GM18867 (cell line): ENCODE data around the gene C2orf49.

ENCODE experiments used
- ATAC-seq: cut with Tn5 transposase; IDR thresholded peaks from one replicate; pipeline ENCODE4 v1.9.1; 2021; ENCODE audit warnings: mild to moderate bottlenecking, moderate library complexity; ENCODE audit not compliant: unreplicated experiment

C2orf49 gene

DNA sequence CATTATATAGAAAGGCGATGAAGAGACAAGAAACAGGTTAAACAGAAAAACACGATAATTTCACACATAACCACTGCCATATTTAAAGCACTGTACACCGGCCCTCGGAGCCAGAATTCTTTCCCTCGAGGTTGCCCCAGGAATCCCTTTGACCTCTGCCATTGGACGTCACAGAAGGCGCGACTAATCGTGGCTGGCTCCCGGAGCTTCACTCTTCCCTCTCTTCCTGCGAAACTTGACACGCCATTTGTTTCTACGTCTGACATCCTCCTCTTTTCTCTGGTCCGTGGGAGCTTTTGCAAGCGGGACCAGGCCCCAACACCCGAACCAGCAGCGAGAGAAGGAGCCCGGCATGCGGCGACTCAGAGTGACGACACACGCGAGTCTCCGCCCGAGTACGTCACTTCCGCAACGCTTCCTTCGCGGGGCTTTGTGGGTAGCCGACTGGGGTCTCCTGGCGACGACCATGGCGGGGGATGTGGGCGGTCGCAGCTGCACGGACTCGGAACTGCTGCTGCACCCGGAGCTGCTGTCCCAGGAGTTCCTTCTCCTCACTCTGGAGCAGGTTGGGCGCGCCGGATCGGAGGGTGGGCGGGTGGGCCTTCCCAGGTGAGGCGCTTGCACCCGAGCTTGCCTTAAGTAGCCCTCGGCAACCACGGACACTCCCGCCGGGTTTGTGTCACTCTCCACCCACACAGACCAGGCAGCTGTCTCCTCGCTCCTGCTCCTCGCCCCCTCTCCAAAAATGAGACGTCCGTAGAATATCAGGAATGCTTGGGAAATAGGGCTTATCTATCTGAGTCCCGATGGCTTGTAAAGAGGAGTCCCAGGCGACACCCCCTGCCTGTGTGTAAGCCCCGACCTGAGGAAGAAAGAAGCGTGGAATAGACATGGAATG, at the start of gene C2orf49:
C2orf49 (plus strand) TSS at position 419 of the 898 bp plus-strand sequence; CDS start at position 467, 48 bp downstream.
- ATAC-seq = peak; percentile 91

DNA sequence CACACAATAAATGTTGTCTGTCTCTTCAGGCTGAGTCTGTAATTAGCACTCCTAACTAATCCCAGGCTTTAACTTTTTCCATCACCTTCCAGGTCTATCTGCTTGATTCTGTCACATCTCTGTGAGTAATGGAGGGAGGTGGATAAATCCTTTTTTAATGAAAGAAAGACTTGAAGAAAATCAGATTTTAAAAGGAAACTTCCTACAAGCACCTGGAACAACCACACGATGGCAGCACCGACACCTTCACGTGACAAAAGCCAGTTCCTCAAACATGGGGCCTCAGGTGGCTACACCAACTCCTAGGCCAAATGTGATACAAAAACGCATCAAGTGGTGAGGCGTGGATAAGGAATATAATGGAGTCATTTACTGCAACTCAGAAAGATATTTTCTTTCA, 49.6 kb upstream of the C2orf49 start:
- peak; percentile 57 for ATAC-seq

DNA sequence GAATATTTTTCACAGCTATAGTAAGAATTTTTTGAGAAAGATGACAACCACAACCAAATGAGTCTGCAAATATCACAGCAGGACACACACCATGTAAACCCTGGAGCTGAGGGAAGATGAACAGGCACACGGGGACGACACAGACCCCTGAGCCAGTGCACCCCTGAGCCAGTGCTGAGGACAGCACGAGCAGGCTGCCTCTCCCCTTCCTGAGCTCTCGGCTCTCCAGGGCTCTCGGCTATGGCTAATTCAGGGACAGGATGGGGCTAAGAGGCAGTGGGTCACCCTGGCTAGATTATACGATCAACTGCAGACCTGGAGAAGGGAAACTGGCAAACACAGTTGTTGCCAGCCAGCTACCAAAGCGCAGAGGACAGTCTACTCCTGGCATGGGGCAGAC, 49.2 kb upstream of the C2orf49 start:
- ATAC-seq = no peak

DNA sequence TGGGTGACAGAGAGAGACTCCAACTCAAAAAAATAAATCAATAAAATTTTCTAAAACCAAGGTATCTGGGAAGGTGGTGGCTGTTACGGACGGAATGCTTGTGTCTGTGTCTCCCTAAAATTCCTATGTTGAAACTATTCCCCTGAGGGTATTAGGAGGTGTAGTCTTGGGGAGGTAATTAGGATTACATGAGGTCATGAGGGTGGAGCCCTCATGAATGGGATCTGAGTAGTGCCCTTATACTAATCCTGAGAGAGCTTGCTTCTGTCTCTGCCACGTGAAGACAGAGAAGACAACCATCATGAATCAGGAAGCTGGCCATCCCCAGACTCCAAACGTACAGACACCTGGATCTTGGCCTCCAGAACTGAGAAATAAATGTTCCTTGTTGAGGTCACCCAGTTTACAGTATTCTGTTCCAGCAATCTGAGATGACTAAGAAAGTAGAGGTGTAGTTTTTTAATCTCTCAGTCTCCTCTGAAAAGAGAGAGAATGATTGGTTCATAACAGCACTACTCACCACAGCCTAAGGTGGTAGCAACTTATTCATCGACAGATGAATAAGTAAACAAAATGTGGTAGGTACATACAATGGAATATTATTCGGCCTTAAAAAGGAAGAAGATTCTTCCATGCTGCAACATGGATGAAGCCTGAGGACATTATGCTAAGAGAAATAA, 46.2 kb upstream of the C2orf49 start:
- no peak for ATAC-seq

DNA sequence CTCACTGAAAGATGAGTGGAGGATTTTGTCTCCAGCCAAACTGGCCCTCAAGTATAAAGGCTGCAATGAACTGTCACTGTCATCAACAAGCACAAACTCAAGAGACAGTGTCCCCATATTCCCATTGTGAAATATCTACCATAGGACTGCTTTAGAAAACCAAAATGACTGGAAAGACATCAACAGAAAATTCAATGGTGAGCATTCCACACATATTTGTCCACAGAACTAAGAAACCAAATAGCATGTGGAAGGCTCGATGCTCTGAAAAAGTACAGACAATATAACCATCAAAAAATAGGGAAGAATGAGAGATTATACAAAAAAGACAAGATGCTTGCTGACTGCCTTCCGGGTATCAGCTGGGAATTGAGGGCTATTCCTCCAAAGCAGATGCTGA, 45.4 kb upstream of the C2orf49 start:
- ATAC-seq = no peak

DNA sequence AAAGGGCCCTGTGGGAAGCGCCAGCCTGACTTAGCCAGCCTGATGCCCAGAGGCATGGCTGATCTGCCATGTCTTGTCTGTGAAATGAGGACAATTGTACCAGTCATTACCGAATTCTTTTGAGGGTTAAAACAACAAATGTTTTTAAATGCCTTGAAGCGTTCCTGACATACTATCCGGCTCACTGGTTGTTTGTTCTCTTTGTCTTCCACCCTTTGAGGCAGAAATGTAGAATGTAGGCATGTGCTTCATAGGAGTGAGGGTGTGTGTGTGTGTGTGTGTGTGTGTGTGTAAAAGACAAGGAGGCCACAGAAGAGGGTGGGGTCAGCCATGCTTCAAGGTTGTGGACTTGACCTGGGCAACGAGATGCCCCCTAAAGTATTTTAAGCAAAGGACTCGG, 43.3 kb upstream of the C2orf49 start:
- no peak for ATAC-seq

DNA sequence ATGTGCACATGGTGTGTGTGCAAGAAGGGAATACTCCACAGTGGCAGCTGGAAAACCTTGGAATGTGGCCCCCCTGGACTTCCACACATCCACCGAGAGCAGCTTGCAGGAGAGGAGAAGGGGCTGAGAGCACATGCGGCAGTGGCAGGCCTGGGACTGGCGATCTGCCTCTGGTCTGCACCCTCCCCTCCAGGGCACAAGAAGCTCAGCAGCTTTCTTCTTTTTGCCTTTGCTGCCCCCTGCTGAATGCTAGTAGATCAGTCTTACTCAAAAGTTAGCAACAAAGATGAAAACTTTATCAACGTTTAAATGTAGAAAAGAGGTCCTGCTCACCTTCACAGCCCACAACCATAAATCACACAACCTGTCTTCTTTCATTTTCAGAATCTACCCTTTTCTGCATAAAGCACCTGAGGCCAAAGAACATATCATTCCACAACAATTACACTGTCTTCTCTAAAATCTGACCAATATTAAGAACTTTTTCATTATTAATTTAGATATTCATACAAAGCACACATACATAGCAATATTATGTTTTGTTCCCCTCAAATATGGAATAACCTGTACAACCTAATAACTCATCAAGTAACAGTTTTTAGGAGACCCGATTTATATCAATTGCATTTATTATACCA, 42.4 kb upstream of the C2orf49 start:
- peak; percentile 69 for ATAC-seq

DNA sequence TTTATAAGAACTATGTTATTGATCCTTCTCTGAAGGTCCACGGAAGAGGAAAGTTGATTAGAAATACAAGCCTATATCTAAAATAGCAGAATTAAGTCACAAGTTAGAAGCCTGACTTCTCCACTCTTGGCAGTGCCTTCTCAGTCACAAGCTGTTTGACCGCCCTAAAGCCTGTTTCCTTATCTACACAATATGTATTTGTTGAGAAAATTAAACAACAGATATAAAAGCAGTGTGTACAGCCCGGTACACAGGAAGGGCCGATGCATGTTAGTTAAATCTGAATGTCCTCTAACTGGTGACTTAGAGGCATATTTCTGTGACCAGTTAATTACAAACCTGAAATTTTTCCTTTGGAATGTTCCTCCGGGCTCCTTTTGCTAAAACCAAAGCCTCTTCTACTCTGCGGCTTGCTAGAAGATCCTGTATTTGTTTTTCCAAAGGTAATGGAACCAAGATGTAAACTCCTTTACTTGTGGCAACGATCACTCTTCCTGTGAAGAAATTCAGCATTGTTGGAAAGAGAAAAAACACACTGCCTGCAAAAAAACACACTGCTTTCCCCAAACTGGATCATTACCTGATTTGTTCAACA, 41.2 kb upstream of the C2orf49 start:
- ATAC-seq = no peak

DNA sequence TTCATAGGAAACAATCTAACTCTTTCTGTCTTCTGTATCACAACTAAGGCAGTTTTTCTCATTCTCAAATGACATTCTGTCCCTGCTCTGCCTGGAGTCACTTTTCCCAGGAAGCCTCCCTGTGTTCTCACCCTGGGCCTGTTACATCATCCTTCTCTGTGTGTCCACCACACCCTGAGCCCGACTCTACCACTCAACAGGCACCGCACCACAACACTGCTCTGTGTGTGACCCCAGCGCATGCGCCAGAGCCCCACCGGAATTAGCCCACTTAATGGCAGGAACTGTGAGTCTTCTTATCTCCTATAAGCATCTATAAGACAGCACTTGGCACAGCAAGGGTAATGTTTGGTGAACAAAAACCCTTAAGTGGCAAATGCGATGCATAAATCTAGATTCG, 40.1 kb upstream of the C2orf49 start:
- ATAC-seq = no peak

DNA sequence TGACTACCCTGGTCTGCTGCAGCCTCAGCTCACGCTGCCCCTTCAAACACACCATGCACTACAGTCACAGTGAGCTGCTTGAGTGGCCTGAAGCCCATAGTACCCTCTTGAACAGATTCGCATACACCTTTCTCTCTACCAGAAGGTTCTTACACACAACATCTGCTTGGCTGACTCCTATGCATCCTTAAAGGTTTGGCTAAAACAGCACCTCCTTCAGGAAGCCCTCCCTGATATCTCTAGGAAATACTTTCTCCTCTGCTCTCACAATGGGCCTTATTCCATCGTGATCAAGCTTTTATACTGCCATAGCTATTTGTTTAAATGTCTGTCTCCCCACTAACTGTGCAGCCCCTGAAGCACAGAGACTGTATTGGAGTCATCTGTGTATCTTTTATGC, 39.3 kb upstream of the C2orf49 start:
- no peak for ATAC-seq

DNA sequence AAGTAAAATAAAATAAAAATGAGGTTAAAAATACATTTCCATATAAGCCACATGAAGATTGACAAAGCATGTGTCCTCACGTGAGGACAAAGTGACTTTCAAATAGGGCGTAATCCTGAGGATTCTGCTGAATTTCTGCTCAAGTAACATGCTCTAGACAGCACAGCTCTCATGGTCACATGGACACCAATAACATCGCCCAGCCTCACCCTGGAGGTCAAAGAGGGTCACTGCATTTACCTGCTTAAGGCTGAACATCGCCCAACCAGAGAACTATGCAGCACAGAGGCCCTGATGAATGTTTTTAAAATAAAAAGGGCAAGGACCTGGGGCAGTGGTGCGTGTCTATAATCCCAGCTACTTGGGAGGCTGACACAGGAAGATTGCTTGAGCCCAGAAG, 38.0 kb upstream of the C2orf49 start:
- ATAC-seq = no peak

DNA sequence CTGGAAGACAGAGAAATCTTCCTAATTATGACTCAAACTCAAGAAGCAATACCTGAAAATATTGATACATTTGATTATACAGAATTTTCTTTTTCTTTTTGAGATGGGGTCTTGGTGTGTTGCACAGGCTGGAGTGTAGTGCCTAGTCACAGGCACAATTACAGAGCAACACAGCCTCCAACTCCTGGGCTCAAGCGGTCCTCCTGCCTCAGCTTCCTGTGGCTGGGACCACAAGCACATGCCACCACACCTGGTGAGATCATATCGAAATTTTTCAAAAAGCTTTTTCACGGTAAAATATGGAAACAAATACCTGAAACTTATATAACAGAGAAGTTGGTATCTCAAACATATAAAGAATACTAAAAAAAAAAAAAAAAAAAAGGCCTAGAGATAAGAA, 35.7 kb upstream of the C2orf49 start:
- no peak for ATAC-seq

DNA sequence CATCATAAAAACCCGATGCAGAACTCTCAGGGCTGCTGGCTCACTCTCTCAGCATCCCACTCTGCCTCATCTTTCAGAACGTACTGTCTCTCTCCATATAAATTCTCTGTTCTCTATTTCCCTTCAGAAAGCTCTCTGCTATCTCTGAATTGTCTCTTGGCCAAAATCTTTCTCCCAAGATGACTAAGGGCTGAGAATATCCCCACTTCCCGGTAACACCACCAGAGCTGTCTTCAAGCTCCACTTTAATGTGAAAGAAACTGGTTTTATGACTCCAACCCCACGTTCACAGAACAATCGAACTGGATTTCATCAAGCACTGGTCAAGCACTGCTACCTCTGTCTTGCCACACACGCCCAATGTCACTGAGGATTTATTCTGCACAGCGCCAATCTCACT, 30.2 kb upstream of the C2orf49 start:
- ATAC-seq = no peak

DNA sequence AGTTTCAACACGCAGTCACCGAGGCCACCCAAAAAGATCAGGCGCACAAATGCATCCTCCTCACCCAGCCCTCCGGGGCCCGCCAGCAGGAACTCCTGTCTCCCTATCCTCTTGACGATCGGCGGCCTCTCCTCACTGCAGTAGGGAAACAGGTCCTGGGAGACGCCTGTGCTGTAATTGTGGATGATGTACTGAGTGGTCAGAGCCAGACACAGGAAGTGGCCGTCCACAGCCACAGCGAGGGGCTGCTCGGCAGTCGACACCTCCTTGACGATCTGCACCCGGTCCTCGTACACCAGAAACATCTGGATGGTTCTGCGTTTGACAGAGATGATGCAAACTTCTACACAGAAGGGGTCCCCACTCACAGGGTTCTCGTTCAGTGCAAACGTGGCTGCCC, 29.8 kb upstream of the C2orf49 start:
- ATAC-seq = no peak

DNA sequence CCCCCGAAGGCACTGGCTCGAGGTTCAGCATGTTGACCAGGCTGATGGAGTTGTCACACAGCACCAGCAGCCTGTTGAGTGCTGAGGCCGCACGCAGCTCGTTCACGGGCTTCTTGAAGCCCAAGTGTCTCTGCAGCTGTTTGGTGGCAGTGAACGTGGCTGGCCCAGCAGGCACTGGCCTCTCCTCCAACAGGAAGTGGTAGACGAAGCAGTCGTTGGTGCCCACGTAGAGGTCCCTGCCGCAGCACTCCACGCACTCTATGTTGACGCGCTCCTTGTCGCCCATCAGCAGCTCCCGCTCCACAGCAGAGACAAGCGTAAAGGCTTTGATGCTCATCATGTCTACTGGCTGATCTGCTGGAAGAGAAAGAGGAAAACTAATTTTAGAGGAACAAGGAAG, 29.4 kb upstream of the C2orf49 start:
- no peak for ATAC-seq

DNA sequence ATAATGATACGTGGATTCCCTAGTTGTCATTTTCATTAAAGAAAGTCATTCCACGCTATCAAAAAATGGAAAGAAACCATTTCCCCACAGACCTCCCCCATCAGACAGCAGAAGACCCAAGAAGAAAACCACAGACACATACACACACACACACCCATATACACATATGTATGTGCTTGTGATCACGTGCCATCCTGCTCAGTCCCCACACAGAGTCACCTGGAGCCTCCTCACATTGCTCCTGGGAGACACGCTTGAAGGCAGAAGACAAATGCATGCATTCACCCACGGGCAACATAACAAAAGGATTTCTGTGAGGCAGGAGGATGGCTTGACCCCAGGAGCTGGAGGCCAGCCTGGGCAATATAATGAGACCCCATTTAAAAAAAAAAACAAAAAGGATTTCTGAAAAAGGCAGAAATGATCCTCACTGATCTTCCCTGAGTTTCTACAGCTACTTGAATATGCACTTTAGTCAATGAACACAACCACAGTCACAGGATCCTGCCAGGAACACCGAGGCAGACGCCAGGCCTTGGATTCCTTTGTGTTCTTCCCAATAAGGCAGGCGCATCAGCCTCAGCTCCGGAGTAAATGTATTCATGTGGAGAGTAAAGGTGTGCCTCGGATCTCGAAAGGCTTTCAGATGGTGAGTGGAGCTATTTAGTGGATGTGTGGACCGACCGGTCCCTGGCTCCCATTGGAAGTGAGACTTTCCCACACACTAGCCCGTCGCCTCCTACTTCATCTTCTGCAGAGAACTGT, 28.8 kb upstream of the C2orf49 start:
- ATAC-seq = no peak

DNA sequence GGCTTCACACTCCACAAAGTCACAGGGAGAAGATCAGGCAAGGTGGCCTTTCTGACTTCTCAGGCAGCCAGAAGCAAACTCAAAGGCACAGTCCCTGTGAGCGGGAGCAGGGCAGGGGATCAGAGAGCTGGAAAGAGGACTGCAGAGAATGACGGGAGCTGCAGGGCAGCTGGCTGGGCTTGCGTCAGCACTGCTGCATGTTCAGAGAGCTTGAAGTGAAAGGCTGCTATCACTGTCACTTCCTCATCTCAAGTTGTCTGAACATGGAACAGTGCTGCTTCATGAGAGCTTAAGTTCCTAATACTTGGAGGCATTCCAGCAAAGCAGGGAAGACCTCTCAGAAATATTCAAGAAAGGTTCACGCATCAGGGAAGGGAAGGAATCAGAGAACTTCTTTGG, 28.2 kb upstream of the C2orf49 start:
- no peak for ATAC-seq

DNA sequence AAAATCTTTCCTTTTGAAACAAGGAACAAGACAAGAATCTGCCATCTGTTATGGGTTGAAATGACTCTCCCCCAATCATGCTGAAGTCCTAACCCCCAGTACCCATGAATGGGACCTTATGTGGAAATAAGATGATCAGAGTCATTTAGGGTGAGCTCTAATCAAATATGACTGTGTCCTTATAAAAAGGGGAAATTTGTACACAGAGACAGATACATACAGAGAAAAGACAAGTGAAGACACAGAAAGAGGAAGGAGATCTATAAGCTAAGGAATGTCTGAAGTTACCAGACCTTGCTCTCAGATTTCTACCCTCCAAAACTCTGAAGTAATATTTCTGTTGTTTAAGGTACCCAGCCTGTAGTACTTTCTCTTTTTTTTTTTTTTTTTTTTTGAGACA, 23.5 kb upstream of the C2orf49 start:
- ATAC-seq = peak; percentile 37

DNA sequence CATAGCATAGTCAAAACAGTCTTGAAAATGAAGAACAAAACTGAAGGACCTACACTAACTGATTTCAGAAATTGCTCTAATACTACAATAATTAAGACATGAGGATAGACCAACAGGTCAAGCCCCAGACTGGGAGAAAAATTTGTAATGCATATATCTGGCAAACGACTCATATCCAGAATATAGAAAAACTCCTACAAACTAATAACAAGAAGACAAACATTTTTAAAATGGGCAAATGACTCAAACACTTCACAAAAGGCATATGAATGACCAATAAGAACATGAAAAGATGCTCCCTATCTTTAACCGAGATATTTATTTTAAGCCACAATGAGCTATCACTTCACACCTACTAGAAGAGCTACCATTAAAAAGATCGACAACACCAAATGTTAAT, 22.0 kb upstream of the C2orf49 start:
- peak; percentile 74 for ATAC-seq

DNA sequence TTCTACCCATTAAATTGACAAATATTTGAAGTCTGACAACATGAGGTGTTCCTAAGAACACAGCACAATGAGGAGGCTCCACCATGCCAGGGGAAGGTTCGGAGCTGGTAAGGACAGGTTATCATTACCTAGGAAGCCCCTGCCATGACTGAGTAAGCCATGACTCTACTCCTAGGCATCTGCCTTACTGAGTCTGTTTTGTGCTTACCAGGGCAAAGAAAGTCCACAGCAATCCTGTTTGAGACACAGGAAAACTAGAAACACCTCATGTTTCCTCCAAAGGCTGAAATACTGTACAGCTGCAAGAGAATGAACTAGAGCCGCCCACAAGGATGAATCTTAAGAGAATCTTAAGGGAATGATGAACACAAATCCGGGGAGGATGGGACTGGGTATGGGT, 19.4 kb upstream of the C2orf49 start:
- ATAC-seq = no peak
